Endothelial cell of umbilical vein (primary cell): ENCODE data around the gene SWAP70.

ENCODE experiments used
- EZH2 ChIP-seq: IDR thresholded peaks from 2 replicates; pipeline ENCODE4 v1.6.1; 2012; ENCODE audit warnings: borderline replicate concordance, low read depth, mild to moderate bottlenecking, moderate library complexity, low read length, inconsistent platforms; ENCODE audit not compliant: severe bottlenecking
- FOS ChIP-seq: IDR thresholded peaks from 2 replicates; pipeline ENCODE4 v1.6.1; 2011; ENCODE audit warnings: mild to moderate bottlenecking, low read length, moderate library complexity, borderline replicate concordance; ENCODE audit not compliant: insufficient read depth
- GATA2 ChIP-seq: IDR thresholded peaks from 2 replicates; pipeline ENCODE4 v1.7.0; 2011; ENCODE audit warnings: low read depth, mild to moderate bottlenecking, moderate library complexity, mixed read lengths, low read length; ENCODE audit not compliant: insufficient read length, insufficient read depth
- JUN ChIP-seq: IDR thresholded peaks from 2 replicates; pipeline ENCODE4 v1.6.1; 2011; ENCODE audit warnings: borderline replicate concordance, low read depth; ENCODE audit not compliant: insufficient read length, insufficient read depth
- POLR2A ChIP-seq: IDR thresholded peaks from 2 replicates; pipeline ENCODE4 v1.6.1; 2012; ENCODE audit warnings: low read depth, mild to moderate bottlenecking, control low read depth, low read length
- POLR2AphosphoS5 ChIP-seq: IDR thresholded peaks from 2 replicates; pipeline ENCODE4 v1.6.1; 2012; ENCODE audit warnings: low read depth, mild to moderate bottlenecking, control low read depth, low read length, moderate library complexity; ENCODE audit not compliant: insufficient read depth
- TF ChIP-seq, protein P1 (sequence below), 2 donors: IDR thresholded peaks; 1 replicate in 1 of 2; 2 replicates in 1 of 2; pipeline ENCODE4 v1.5.1; 2011; ENCODE audit warnings: low read length in 2 of 2, mild to moderate bottlenecking in 2 of 2, moderate library complexity in 2 of 2, control low read depth in 1 of 2, inconsistent platforms in 1 of 2, low read depth in 1 of 2; ENCODE audit not compliant: insufficient read depth in 1 of 2; ENCODE audit errors: extremely low read depth in 1 of 2
- TF ChIP-seq, protein P2 (sequence below): IDR thresholded peaks from 2 replicates; pipeline ENCODE4 v1.6.1; 2011; ENCODE audit not compliant: insufficient read depth, insufficient read length

DNA sequence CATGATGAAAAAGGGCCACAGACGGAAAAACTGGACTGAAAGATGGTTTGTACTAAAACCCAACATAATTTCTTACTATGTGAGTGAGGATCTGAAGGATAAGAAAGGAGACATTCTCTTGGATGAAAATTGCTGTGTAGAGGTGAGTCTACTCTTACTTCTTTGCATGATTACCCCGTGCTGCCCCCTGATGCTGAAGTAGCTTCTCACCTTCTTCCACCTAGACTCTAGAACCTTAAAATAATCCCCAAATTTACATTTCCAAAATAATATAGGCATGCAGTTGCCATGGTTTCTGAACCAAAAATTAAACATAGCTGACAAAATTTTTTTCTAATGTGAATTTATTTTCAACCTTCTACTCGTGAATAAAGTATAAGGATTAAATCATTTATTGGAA, 64.2 kb downstream of the SWAP70 start:
- TF ChIP-seq, protein P1, sequence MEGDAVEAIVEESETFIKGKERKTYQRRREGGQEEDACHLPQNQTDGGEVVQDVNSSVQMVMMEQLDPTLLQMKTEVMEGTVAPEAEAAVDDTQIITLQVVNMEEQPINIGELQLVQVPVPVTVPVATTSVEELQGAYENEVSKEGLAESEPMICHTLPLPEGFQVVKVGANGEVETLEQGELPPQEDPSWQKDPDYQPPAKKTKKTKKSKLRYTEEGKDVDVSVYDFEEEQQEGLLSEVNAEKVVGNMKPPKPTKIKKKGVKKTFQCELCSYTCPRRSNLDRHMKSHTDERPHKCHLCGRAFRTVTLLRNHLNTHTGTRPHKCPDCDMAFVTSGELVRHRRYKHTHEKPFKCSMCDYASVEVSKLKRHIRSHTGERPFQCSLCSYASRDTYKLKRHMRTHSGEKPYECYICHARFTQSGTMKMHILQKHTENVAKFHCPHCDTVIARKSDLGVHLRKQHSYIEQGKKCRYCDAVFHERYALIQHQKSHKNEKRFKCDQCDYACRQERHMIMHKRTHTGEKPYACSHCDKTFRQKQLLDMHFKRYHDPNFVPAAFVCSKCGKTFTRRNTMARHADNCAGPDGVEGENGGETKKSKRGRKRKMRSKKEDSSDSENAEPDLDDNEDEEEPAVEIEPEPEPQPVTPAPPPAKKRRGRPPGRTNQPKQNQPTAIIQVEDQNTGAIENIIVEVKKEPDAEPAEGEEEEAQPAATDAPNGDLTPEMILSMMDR (IDR thresholded peaks at IDR 0.05; ENCODE audit: extremely low read depth in 1 of 2, insufficient read depth in 1 of 2, low read depth in 1 of 2, low read length in 2 of 2) = no peak
- no peak for TF ChIP-seq POLR2A
- no peak for TF ChIP-seq FOS
- TF ChIP-seq, protein P2, sequence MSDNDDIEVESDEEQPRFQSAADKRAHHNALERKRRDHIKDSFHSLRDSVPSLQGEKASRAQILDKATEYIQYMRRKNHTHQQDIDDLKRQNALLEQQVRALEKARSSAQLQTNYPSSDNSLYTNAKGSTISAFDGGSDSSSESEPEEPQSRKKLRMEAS = no peak
- TF ChIP-seq EZH2 = no peak
- TF ChIP-seq POLR2AphosphoS5 = no peak
- TF ChIP-seq JUN = no peak
- no peak for TF ChIP-seq GATA2
